Measurements from ENCODE around the gene MYO5C.
A peak's percentile ranks its signal among the peaks of the same experiment; 100 is the strongest.

MYO5C gene

GRCh38 chr15:52292780-52293392 lies 2.7 kb downstream of the MYO5C start:
- TF ChIP-seq CTCF (IDR thresholded peaks at IDR 0.05; ENCODE audit: insufficient read depth, low read depth, low read length, missing control alignments) = no peak
- no peak for DNase-seq (ENCODE audit: low read depth)
- H3K4me3 ChIP-seq (ENCODE audit: low read length) = no peak overlapping the region

GRCh38 chr15:52291204-52291603 lies 4.4 kb downstream of the MYO5C start:
- TF ChIP-seq CTCF (IDR thresholded peaks at IDR 0.05; ENCODE audit: insufficient read depth, low read depth, low read length, missing control alignments) = no peak
- no peak overlapping the region for H3K4me3 ChIP-seq (ENCODE audit: low read length)
- DNase-seq (ENCODE audit: low read depth) = no peak

- H3K4me3 ChIP-seq (ENCODE audit: low read length) = no peak overlapping the region
- peak; percentile 40 for DNase-seq (ENCODE audit: low read depth)
- TF ChIP-seq CTCF (IDR thresholded peaks at IDR 0.05; ENCODE audit: insufficient read depth, low read depth, low read length, missing control alignments) = no peak
Measured at GRCh38 chr15:52290800-52291199, 4.8 kb downstream of the MYO5C start.

- TF ChIP-seq CTCF (IDR thresholded peaks at IDR 0.05; ENCODE audit: insufficient read depth, low read depth, low read length, missing control alignments) = no peak
- H3K4me3 ChIP-seq (ENCODE audit: low read length) = no peak overlapping the region
- peak; percentile 25 for DNase-seq (ENCODE audit: low read depth)
Measured at GRCh38 chr15:52290329-52290728, 5.3 kb downstream of the MYO5C start.

GRCh38 chr15:52289629-52290081 lies 5.9 kb downstream of the MYO5C start:
- no peak overlapping the region for H3K4me3 ChIP-seq (ENCODE audit: low read length)
- TF ChIP-seq CTCF (IDR thresholded peaks at IDR 0.05; ENCODE audit: insufficient read depth, low read depth, low read length, missing control alignments) = no peak
- peak; percentile 36 for DNase-seq (ENCODE audit: low read depth)

GRCh38 chr15:52288986-52289385 lies 6.6 kb downstream of the MYO5C start:
- no peak overlapping the region for H3K4me3 ChIP-seq (ENCODE audit: low read length)
- no peak for DNase-seq (ENCODE audit: low read depth)
- TF ChIP-seq CTCF (IDR thresholded peaks at IDR 0.05; ENCODE audit: insufficient read depth, low read depth, low read length, missing control alignments) = no peak

Measured in epithelial cell of esophagus (primary cell).